Fibroblast of lung (primary cell): ENCODE results near the gene UCN2. TPM values are rescaled to one million over a fixed set of nuclear protein-coding genes. Genes with fewer than 3 reads are reported as not detected.

ENCODE experiments used
- DNase-seq, 2 donors: peaks; one replicate each; pipeline versions ENCODE4 v3.0.0 to v3.0.0-alpha.2; 2010; ENCODE audit warnings: low read depth in 2 of 2
- H2AFZ ChIP-seq: 2 replicates; pipeline ENCODE4 v1.5.1; 2012; ENCODE audit warnings: low read length, control low read depth, inconsistent platforms
- H3K27ac ChIP-seq: 2 replicates; pipeline ENCODE4 v1.5.1; 2011; ENCODE audit warnings: low read length, control low read depth; ENCODE audit not compliant: insufficient read depth
- H3K27me3 ChIP-seq: 2 replicates; pipeline ENCODE4 v1.5.1; 2011; ENCODE audit warnings: mild to moderate bottlenecking, low read length; ENCODE audit not compliant: control insufficient read depth, insufficient read depth
- H3K36me3 ChIP-seq: 2 replicates; pipeline ENCODE4 v1.5.1; 2011; ENCODE audit warnings: low read length; ENCODE audit not compliant: control insufficient read depth, insufficient read depth
- H3K4me1 ChIP-seq: 2 replicates; pipeline ENCODE4 v1.5.1; 2011; ENCODE audit warnings: low read length; ENCODE audit not compliant: control insufficient read depth, insufficient read depth; ENCODE audit errors: extremely low read depth
- H3K4me2 ChIP-seq: 2 replicates; pipeline ENCODE4 v1.5.1; 2011; ENCODE audit warnings: low read length, control low read depth; ENCODE audit not compliant: insufficient read depth; ENCODE audit errors: extremely low read depth
- H3K4me3 ChIP-seq, 4 experiments: fragments of 200-600 bp in 1 of 4; sonication (generic) in 1 of 4; replicated peaks in 1 of 4; 2 replicates each; pipeline ENCODE4 v1.5.1; 2011 to 2016; ENCODE audit warnings: low read length in 4 of 4, low read depth in 3 of 4, mild to moderate bottlenecking in 3 of 4, control low read depth in 2 of 4, inconsistent platforms in 1 of 4, mixed read lengths in 1 of 4; ENCODE audit not compliant: insufficient read depth in 1 of 4; ENCODE audit errors: control extremely low read depth in 1 of 4
- H3K79me2 ChIP-seq: 2 replicates; pipeline ENCODE4 v1.5.1; 2012; ENCODE audit warnings: mild to moderate bottlenecking, low read length, inconsistent platforms; ENCODE audit not compliant: control insufficient read depth, insufficient read depth
- H3K9ac ChIP-seq: 2 replicates; pipeline ENCODE4 v1.5.1; 2011; ENCODE audit warnings: mild to moderate bottlenecking, low read length, control low read depth; ENCODE audit not compliant: insufficient read depth
- H3K9me3 ChIP-seq: 2 replicates; pipeline ENCODE4 v1.5.1; 2012; ENCODE audit warnings: low read depth, low read length; ENCODE audit not compliant: control insufficient read depth, insufficient read depth
- H4K20me1 ChIP-seq: 2 replicates; pipeline ENCODE4 v1.5.1; 2011; ENCODE audit warnings: low read length; ENCODE audit not compliant: control insufficient read depth, insufficient read depth; ENCODE audit errors: extremely low read depth
- EZH2 ChIP-seq: IDR thresholded peaks from 2 replicates; pipeline ENCODE4 v1.5.1; 2012; ENCODE audit warnings: low read length, control low read depth, mild to moderate bottlenecking; ENCODE audit errors: missing control alignments
- polyA plus RNA-seq, 2 donors: library from polyadenylated mRNA; depleted of rRNA in 1 of 2; stranded (reverse) in 1 of 2; unstranded in 1 of 2; fragments of >200 nt; gene quantifications; 2 replicates each; pipeline ENCODE4 v1.2.1, GENCODE V29; 2011 to 2012; ENCODE audit warnings: missing spikeins in 1 of 2
- total RNA-seq: library from RNA; depleted of rRNA; stranded (reverse); fragments of >200 nt; gene quantifications from 2 replicates; pipeline ENCODE4 v1.2.1, GENCODE V29; 2014
- TF ChIP-seq, protein P1 (sequence below), 2 donors: IDR thresholded peaks in 1 of 2; conservative IDR thresholded peaks in 1 of 2; 1 replicate in 1 of 2; 2 replicates in 1 of 2; pipeline ENCODE4 v1.5.1; 2011 to 2012; ENCODE audit warnings: low read length in 2 of 2, control low read depth in 1 of 2, inconsistent platforms in 1 of 2, low read depth in 1 of 2, mild to moderate bottlenecking in 1 of 2

UCN2 gene
- total and polyA plus RNA-seq, 2 donors (not counting 1 experiment from before 2014, with no cell fraction given) = 0.07 to 0.66 TPM

DNA sequence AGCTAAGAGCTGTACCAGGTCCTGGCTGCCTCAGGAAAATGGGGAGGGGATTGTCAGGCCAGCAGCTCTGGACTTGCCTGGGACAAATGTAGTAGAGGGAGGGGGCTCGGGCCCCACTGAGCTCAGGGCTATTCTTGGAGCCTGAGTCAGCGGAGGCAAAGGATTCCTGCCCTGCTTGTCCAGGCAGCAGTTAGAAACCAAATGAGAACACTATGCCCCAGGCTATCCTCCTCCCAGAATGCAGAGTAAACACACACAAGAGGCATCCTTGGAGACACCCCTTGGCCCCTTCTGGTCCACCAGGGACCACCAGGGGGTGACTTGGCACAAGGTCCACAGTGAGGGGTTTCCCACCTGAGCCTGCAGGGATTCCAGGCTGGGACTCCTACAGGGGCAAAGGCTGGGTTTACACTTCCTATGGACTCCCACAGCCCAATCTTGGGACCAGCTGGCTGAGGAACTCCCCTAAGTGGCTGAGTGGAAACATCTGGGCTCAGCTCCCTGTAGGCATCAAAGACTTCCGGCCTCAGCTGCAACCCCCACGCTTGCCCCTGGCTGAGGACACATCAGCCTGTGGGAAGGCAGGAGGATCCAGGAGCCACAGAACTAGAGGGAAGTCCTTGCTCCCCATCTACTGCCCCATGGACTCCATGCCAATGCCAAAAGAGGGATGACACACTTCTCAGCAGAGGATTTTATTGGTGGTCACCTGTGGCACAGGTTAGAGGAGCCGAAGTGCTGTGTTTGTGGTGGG lies 34.9 kb upstream of the UCN2 start:
- peak overlapping the region; percentile 69 for H3K4me2 ChIP-seq
- H3K27me3 ChIP-seq = no peaks in the 10 kb centered on the region
- H3K27ac ChIP-seq = peak overlapping the region; percentile 95
- peak overlapping the region in 2 of 4 experiments; percentile 8 to 32 for H3K4me3 ChIP-seq
- TF ChIP-seq EZH2 = no peak
- TF ChIP-seq, protein P1, sequence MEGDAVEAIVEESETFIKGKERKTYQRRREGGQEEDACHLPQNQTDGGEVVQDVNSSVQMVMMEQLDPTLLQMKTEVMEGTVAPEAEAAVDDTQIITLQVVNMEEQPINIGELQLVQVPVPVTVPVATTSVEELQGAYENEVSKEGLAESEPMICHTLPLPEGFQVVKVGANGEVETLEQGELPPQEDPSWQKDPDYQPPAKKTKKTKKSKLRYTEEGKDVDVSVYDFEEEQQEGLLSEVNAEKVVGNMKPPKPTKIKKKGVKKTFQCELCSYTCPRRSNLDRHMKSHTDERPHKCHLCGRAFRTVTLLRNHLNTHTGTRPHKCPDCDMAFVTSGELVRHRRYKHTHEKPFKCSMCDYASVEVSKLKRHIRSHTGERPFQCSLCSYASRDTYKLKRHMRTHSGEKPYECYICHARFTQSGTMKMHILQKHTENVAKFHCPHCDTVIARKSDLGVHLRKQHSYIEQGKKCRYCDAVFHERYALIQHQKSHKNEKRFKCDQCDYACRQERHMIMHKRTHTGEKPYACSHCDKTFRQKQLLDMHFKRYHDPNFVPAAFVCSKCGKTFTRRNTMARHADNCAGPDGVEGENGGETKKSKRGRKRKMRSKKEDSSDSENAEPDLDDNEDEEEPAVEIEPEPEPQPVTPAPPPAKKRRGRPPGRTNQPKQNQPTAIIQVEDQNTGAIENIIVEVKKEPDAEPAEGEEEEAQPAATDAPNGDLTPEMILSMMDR (conservative IDR thresholded peaks at IDR 0.05 in 1 of 2, IDR thresholded peaks at IDR 0.05 in 1 of 2; ENCODE audit: low read depth in 1 of 2, low read length in 2 of 2) = no peak
- no peaks in the 10 kb centered on the region for H4K20me1 ChIP-seq
- DNase-seq = peak; percentile 85 to 96
- peaks cover 34% of the 10 kb centered on the region for H3K36me3 ChIP-seq
- H3K9ac ChIP-seq = peak overlapping the region; percentile 5
- peaks cover 47% of the 10 kb centered on the region for H3K4me1 ChIP-seq
- no peak overlapping the region for H2AFZ ChIP-seq
- H3K79me2 ChIP-seq = no peaks in the 10 kb centered on the region
- H3K9me3 ChIP-seq = no peaks in the 10 kb centered on the region

DNA sequence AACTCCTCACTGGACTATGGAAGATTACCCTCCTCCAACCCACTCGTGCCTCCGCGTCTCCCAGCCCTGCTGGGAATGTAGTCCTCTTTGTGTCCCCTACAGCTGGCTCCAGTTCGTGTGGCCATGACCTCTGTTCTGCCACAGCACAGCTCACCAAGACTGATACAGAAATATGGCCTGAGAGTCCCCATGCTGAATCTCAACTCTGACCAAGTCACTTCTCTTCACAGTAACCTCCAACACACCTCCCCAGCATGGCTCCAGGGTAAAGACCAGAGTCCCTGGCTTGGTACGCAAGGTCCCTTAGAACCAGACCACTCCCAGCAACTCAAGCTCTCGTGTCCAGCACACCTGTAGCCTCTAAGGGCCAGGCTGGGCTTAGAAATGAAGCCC lies 33.8 kb upstream of the UCN2 start:
- Histone ChIP-seq H3K27ac (peak overlapping the region; percentile 95), H3K9me3 (no peaks in the 10 kb centered on the region), H3K79me2 (no peaks in the 10 kb centered on the region), H3K4me1 (peaks cover 47% of the 10 kb centered on the region), H3K4me2 (no peak overlapping the region), H3K4me3 (no peak overlapping the region), H2AFZ (no peak overlapping the region), H3K9ac (no peak overlapping the region), H3K27me3 (no peaks in the 10 kb centered on the region), H4K20me1 (no peaks in the 10 kb centered on the region), H3K36me3 (peaks cover 24% of the 10 kb centered on the region)
- no peak for DNase-seq
- no peak for TF ChIP-seq EZH2

DNA sequence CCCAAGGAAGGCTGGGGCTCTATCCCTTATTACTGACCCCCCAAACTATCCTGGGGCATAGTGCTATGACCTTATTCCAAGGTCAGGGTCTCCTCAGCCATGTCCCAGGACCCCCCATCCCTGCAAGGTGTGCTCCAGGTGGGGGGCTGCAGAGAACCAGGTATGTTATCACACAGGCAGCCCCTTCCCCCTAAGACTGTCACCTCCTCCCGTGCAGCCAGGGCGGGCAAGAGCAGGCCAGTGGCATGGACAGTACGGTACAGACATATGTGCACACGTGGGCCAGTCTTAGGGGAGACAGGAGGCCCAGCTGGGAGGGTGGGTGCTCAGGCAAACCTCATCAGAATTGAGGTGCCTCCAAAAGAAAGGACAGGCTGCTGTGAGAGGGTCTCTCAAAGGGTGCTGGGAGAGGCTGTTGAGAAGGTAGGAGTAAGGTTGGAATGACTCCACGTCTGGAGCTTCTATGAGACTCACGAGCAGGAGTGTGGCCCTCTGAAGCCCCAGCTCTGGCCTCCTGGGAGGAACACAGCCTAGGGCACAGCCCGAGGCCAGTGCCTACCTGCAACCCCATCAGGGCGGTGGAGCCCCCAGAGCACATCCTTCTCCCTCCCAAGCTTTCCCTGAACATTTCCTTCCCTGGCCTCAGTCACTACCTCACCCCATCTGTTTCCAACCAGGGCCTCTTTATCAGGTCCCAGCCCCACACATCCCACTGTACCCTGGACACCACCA lies 33.3 kb upstream of the UCN2 start:
- H3K27me3 ChIP-seq = no peaks in the 10 kb centered on the region
- no peak overlapping the region for H3K9ac ChIP-seq
- peaks cover 25% of the 10 kb centered on the region for H3K36me3 ChIP-seq
- no peak overlapping the region for H3K4me3 ChIP-seq
- peaks cover 47% of the 10 kb centered on the region for H3K4me1 ChIP-seq
- no peaks in the 10 kb centered on the region for H3K9me3 ChIP-seq
- H3K4me2 ChIP-seq = no peak overlapping the region
- no peak overlapping the region for H2AFZ ChIP-seq
- H3K27ac ChIP-seq = peak overlapping the region; percentile 95
- DNase-seq = no peak
- no peaks in the 10 kb centered on the region for H3K79me2 ChIP-seq
- TF ChIP-seq, protein P1 (conservative IDR thresholded peaks at IDR 0.05 in 1 of 2, IDR thresholded peaks at IDR 0.05 in 1 of 2; ENCODE audit: low read depth in 1 of 2, low read length in 2 of 2) = no peak
- no peak for TF ChIP-seq EZH2
- H4K20me1 ChIP-seq = no peaks in the 10 kb centered on the region
